ENCODE measurements around the gene DDIT3. TPM values are rescaled to one million over a fixed set of nuclear protein-coding genes. Genes with fewer than 3 reads are reported as not detected.
"Not testable (repeated sequence)": the region's sequence is repeated elsewhere in the genome, so short reads cannot be mapped to it uniquely, and the experiment has no call there.

The DDIT3 gene
- total and polyA plus RNA-seq, 2 of the 13 experiments (the other 11 are each of a cell fraction or from before 2014, with no cell fraction given): 27.5 to 48.7 TPM

DNA sequence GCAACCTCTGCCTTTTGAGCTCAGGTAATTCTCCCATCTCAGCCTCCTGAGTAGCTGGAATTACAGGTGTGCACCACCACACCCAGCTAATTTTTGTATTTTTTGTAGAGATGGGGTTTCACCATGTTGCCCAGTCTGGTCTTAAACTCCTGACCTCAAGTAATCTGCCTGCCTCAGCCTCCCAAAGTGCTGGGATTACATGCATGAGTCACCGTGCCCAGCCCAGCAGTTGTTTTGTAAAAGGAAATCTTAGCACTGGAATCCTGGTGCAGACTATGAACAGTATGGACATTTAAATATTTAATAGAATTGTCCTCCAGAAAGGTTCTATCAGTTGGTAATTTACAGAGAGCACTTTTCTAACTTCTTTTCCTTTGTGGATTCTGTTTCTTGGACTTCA is 40.8 kb upstream of the DDIT3 start:
- H3K79me2 ChIP-seq (ENCODE audit: insufficient read depth, low read length); intact Hi-C loops (cut with micrococcal nuclease; ENCODE audit: unreplicated experiment); H3K4me3 ChIP-seq (replicated peaks in 1 of 3; ENCODE audit: insufficient read depth in 1 of 3, low read depth in 2 of 3, low read length in 3 of 3); CTCF ChIA-PET (ENCODE audit: low intra/inter-chr PET ratio, low total read pairs); H3K36me3 ChIP-seq (replicated peaks in 1 of 2; ENCODE audit: control insufficient read depth in 1 of 2, insufficient read depth in 2 of 2, low read length in 2 of 2); H4K20me1 ChIP-seq (ENCODE audit: insufficient read depth, low read length); H3K4me2 ChIP-seq (ENCODE audit: low read depth, low read length); H3K27me3 ChIP-seq (ENCODE audit: control insufficient read depth in 1 of 2, insufficient read depth in 2 of 2, low read length in 2 of 2); BruUV-seq (replicated peaks); FAIRE-seq; ATAC-seq; H3K9me3 ChIP-seq (ENCODE audit: low read length); H3K27ac ChIP-seq (ENCODE audit: extremely low read length, insufficient read depth, low read length); DNase-seq (ENCODE audit: low spot score); H2AFZ ChIP-seq (ENCODE audit: low read length); H3K9ac ChIP-seq (ENCODE audit: insufficient read depth, low read depth, low read length); H3K4me1 ChIP-seq (ENCODE audit: insufficient read depth, low read length); in situ Hi-C loops (cut with HindIII; ENCODE audit: extremely low pct_ligation_motif_present, low pct_unique_long_range_greater_than_20kb): not testable (repeated sequence)
- POLR2A ChIA-PET: interaction anchor here (0.7 kb wide), 1 partner anchor 13 kb away, joined by 4 read pairs; no protein-coding TSS in a partner anchor
- 60% methylated on average over 1 of the region's 1 CpG for WGBS (ENCODE audit: low lambda C conversion rate)
- TF ChIP-seq FOSL2 (CRISPR knock-in tag; IDR thresholded peaks at IDR 0.05): 0 out of 2 replicates have a peak, but pooled peaks have one; percentile 26

DNA sequence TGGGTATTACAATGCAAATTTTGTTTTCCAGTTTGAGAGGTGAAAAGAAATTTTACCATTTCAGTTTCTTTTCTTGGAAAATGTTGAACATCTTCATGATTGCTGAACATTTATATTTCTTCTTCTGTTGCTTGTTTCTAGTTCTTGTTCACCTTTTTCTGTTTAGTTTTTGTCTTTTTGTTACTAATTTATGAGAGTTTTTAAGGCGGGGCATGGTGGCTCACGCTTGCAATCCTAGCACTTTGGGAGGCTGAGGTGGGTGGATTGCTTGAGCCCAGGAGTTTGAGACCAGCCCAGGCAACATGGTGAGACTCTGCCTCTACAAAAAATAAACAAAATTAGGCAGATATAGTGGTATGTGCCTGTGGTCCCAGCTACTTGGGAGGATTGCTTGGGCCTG is 40.2 kb upstream of the DDIT3 start:
- POLR2A ChIA-PET: interaction anchor here (0.7 kb wide), 1 partner anchor 14 kb away, joined by 4 read pairs; no protein-coding TSS in a partner anchor
- FAIRE-seq (no peak), DNase-seq (ENCODE audit: low spot score) (no peak), ATAC-seq (no peak)
- intact Hi-C loops (cut with micrococcal nuclease; ENCODE audit: unreplicated experiment): no loop called here
- CTCF ChIA-PET (ENCODE audit: low intra/inter-chr PET ratio, low total read pairs): no interaction called here
- Histone ChIP-seq H3K27me3 (ENCODE audit: control insufficient read depth in 1 of 2, insufficient read depth in 2 of 2, low read length in 2 of 2) (no peaks in the 10 kb centered on the region), H3K27ac (ENCODE audit: extremely low read length, insufficient read depth, low read length) (no peak overlapping the region), H3K4me1 (ENCODE audit: insufficient read depth, low read length) (no peaks in the 10 kb centered on the region), H2AFZ (ENCODE audit: low read length) (no peak overlapping the region), H3K79me2 (ENCODE audit: insufficient read depth, low read length) (no peaks in the 10 kb centered on the region), H3K9me3 (ENCODE audit: low read length) (no peaks in the 10 kb centered on the region), H3K36me3 (replicated peaks in 1 of 2; ENCODE audit: control insufficient read depth in 1 of 2, insufficient read depth in 2 of 2, low read length in 2 of 2) (no peaks in the 10 kb centered on the region), H3K4me2 (ENCODE audit: low read depth, low read length) (no peak overlapping the region), H4K20me1 (ENCODE audit: insufficient read depth, low read length) (no peaks in the 10 kb centered on the region), H3K4me3 (replicated peaks in 1 of 3; ENCODE audit: insufficient read depth in 1 of 3, low read depth in 2 of 3, low read length in 3 of 3) (no peak overlapping the region), H3K9ac (ENCODE audit: insufficient read depth, low read depth, low read length) (no peak overlapping the region)
- TF ChIP-seq IKZF4 (CRISPR knock-in tag; IDR thresholded peaks at IDR 0.05; ENCODE audit: borderline replicate concordance, low read depth, not compliant biosample characterization) (no peak), HDAC1 (CRISPR knock-in tag; IDR thresholded peaks at IDR 0.05) (no peak), GPN1 (CRISPR knock-in tag; IDR thresholded peaks at IDR 0.05; ENCODE audit: borderline replicate concordance) (no peak), HMG20B (CRISPR knock-in tag; conservative IDR thresholded peaks at IDR 0.05) (no peak), TOE1 (CRISPR knock-in tag; IDR thresholded peaks at IDR 0.05) (no peak), CC2D1A (CRISPR knock-in tag; IDR thresholded peaks at IDR 0.05) (no peak), SRY (CRISPR knock-in tag; IDR thresholded peaks at IDR 0.05) (no peak), MEF2D (CRISPR knock-in tag; IDR thresholded peaks at IDR 0.05) (no peak), RFX1 (IDR thresholded peaks at IDR 0.05) (no peak)
- BruUV-seq (replicated peaks): no TSS peak
- 81% methylated on average over 2 of the region's 2 CpGs for WGBS (ENCODE audit: low lambda C conversion rate)
- in situ Hi-C loops (cut with HindIII; ENCODE audit: extremely low pct_ligation_motif_present, low pct_unique_long_range_greater_than_20kb): no loop called here

All from HepG2 (cell line).